HepG2 (cell line): Measurements from ENCODE around the gene FSIP1. TPM values are rescaled to one million over a fixed set of nuclear protein-coding genes. Genes with fewer than 3 reads are reported as not detected.
A peak's percentile ranks its signal among the peaks of the same experiment; 100 is the strongest.

Source experiments
- AKNA ChIP-seq: sonication (generic); formaldehyde crosslinking; IDR thresholded peaks from 2 replicates; pipeline ENCODE4 v1.4.0; 2020; ENCODE audit warnings: missing genetic modification reagents, borderline replicate concordance
- CBX1 ChIP-seq: IDR thresholded peaks from one replicate; pipeline ENCODE4 v1.6.1; 2016; ENCODE audit warnings: antibody characterized with exemption, low read depth
- CEBPB ChIP-seq: IDR thresholded peaks from 2 replicates; pipeline ENCODE4 v1.6.1; 2011; ENCODE audit warnings: low read depth, low read length, improper control_type of control experiment, borderline replicate concordance
- CENPT ChIP-seq: sonication (generic); formaldehyde crosslinking; IDR thresholded peaks from 2 replicates; pipeline ENCODE4 v1.8.0; 2022; ENCODE audit warnings: low read depth, mild to moderate bottlenecking, moderate library complexity, missing genetic modification reagents
- DNMT1 ChIP-seq: sonication (generic); formaldehyde crosslinking; IDR thresholded peaks from 2 replicates; pipeline ENCODE4 v1.5.1; 2020; ENCODE audit warnings: mild to moderate bottlenecking, missing genetic modification reagents
- E2F2 ChIP-seq: sonication (generic); formaldehyde crosslinking; IDR thresholded peaks from 2 replicates; pipeline ENCODE4 v1.4.0; 2020; ENCODE audit warnings: missing genetic modification reagents, borderline replicate concordance
- FOXA3 ChIP-seq: IDR thresholded peaks from 2 replicates; pipeline ENCODE4 v1.6.1; 2016; ENCODE audit warnings: missing genetic modification reagents, missing compliant biosample characterization
- HNRNPH1 ChIP-seq: fragments of 200-400 bp; formaldehyde crosslinking; optimal IDR thresholded peaks from 2 replicates; pipeline ENCODE3; 2017; ENCODE audit warnings: mild to moderate bottlenecking, low read depth, low read length
- MIER3 ChIP-seq: IDR thresholded peaks from 2 replicates; pipeline ENCODE4 v1.6.1; 2016; ENCODE audit warnings: missing compliant biosample characterization, borderline replicate concordance
- MTERF4 ChIP-seq: sonication (generic); formaldehyde crosslinking; IDR thresholded peaks from 2 replicates; pipeline ENCODE4 v1.8.0; 2023; ENCODE audit warnings: mild to moderate bottlenecking, missing genetic modification reagents
- SAP130 ChIP-seq: IDR thresholded peaks from 2 replicates; pipeline ENCODE4 v1.6.1; 2016; ENCODE audit warnings: low read depth
- SRSF9 ChIP-seq: fragments of 200-400 bp; formaldehyde crosslinking; IDR thresholded peaks from 2 replicates; pipeline ENCODE4 v1.6.1; 2018; ENCODE audit warnings: borderline replicate concordance, mild to moderate bottlenecking, low read depth, low read length; ENCODE audit not compliant: insufficient read depth, poor library complexity, severe bottlenecking
- TCF12 ChIP-seq, 2 experiments: fragments of 450-650 bp in 1 of 2; sonication (generic) in 1 of 2; formaldehyde crosslinking in 1 of 2; IDR thresholded peaks; 2 replicates each; pipeline versions ENCODE4 v1.6.1 to v1.8.0; 2017 to 2022; ENCODE audit warnings: antibody characterized with exemption in 1 of 2, mild to moderate bottlenecking in 1 of 2, missing genetic modification reagents in 1 of 2, moderate library complexity in 1 of 2
- ZBTB37 ChIP-seq: sonication (generic); formaldehyde crosslinking; IDR thresholded peaks from 2 replicates; pipeline ENCODE4 v1.4.0; 2020; ENCODE audit warnings: mild to moderate bottlenecking, missing genetic modification reagents
- ZFP36L2 ChIP-seq: sonication (generic); formaldehyde crosslinking; IDR thresholded peaks from 2 replicates; pipeline ENCODE4 v1.4.0; 2020; ENCODE audit warnings: missing genetic modification reagents
- ZNF34 ChIP-seq: sonication (generic); formaldehyde crosslinking; IDR thresholded peaks from 2 replicates; pipeline ENCODE4 v1.4.0; 2020; ENCODE audit warnings: mild to moderate bottlenecking, missing genetic modification reagents, borderline replicate concordance
- ZNF546 ChIP-seq: sonication (generic); formaldehyde crosslinking; conservative IDR thresholded peaks from 2 replicates; pipeline ENCODE4 v1.8.1; 2023; ENCODE audit warnings: mild to moderate bottlenecking, missing genetic modification reagents
- ZNF576 ChIP-seq: sonication (generic); formaldehyde crosslinking; IDR thresholded peaks from 2 replicates; pipeline ENCODE4 v1.4.0; 2020; ENCODE audit warnings: mild to moderate bottlenecking, missing genetic modification reagents
- ZNF605 ChIP-seq: sonication (generic); formaldehyde crosslinking; IDR thresholded peaks from 2 replicates; pipeline ENCODE4 v1.8.0; 2022; ENCODE audit warnings: mild to moderate bottlenecking, missing genetic modification reagents
- ZNF788 ChIP-seq: sonication (generic); formaldehyde crosslinking; IDR thresholded peaks from 2 replicates; pipeline ENCODE4 v1.5.0; 2020; ENCODE audit warnings: mild to moderate bottlenecking, missing genetic modification reagents, borderline replicate concordance
- ZNF790 ChIP-seq: sonication (generic); formaldehyde crosslinking; IDR thresholded peaks from 2 replicates; pipeline ENCODE4 v1.8.0; 2022; ENCODE audit warnings: missing genetic modification reagents, mild to moderate bottlenecking, borderline replicate concordance
- ZSCAN22 ChIP-seq: sonication (generic); formaldehyde crosslinking; IDR thresholded peaks from 2 replicates; pipeline ENCODE4 v1.4.0; 2020; ENCODE audit warnings: mild to moderate bottlenecking, missing genetic modification reagents
- polyA plus RNA-seq, 8 experiments: library from polyadenylated mRNA; depleted of rRNA in 3 of 8; stranded (reverse) in 7 of 8; unstranded in 1 of 8; fragments of >200 nt; fragmentation: Illumina TruSeq in 4 of 8; extraction: Trizol in 4 of 8; gene quantifications; 2 replicates each; pipeline versions ENCODE4 v1.2.1 to v1.2.3, GENCODE V29; 2011 to 2016; ENCODE audit warnings: low read depth in 4 of 8, missing spikeins in 1 of 8, mixed read lengths in 1 of 8; ENCODE audit not compliant: insufficient read depth in 1 of 8
- total RNA-seq, 5 experiments: library from RNA; depleted of rRNA; stranded (reverse); fragments of >200 nt; fragmentation: Illumina TruSeq; extraction: Trizol; gene quantifications; 2 replicates each; pipeline ENCODE4 v1.2.3, GENCODE V29; 2016; ENCODE audit warnings: low read depth in 1 of 5

The FSIP1 gene
- total and polyA plus RNA-seq, 2 of the 13 experiments (the other 11 are each of a cell fraction or from before 2014, with no cell fraction given) = 0.18 TPM; not detected in 1

GRCh38 chr15:39624806-39625205 is 157.8 kb downstream of the FSIP1 start (continued):
- TF ChIP-seq E2F2 (peak; percentile 76; the same call in 1 of the 2 replicates), TCF12 (IDR thresholded peaks at IDR 0.05) (no peak), TCF12 (CRISPR knock-in tag; IDR thresholded peaks at IDR 0.05) (no peak), CEBPB (no peak), MTERF4 (CRISPR knock-in tag) (no peak), SAP130 (CRISPR knock-in tag) (peak; percentile 62), MIER3 (CRISPR knock-in tag) (peak; percentile 77; the same call in 1 of the 2 replicates), ZFP36L2 (CRISPR knock-in tag) (no peak), ZNF790 (CRISPR knock-in tag) (no peak), ZNF788 (CRISPR knock-in tag) (no peak), ZNF576 (CRISPR knock-in tag) (no peak), SRSF9 (no peak), HNRNPH1 (no peak), ZNF546 (CRISPR knock-in tag) (no peak), ZBTB37 (CRISPR knock-in tag) (no peak), ZSCAN22 (no peak), ZNF605 (no peak), FOXA3 (peak; percentile 83), CENPT (CRISPR knock-in tag) (no peak), CBX1 (no peak), AKNA (CRISPR knock-in tag) (no peak), DNMT1 (no peak), ZNF34 (CRISPR knock-in tag) (no peak)
